Measurements from ENCODE around the gene TNNT2. TPM values are rescaled to one million over a fixed set of nuclear protein-coding genes. Genes with fewer than 3 reads are reported as not detected.

The TNNT2 gene
- total RNA-seq (2021) (4.8 and 6.4 TPM in 2 replicates), Bru-seq, nascent RNA (percentile 39 among the genes with signal in this experiment), BruChase-seq, experiment 1, labeled RNA remaining after a 2-hour chase (percentile 49 among the genes with signal in this experiment), BruChase-seq, experiment 2, labeled RNA remaining after a 6-hour chase (percentile 52 among the genes with signal in this experiment)
- long read RNA-seq: 0 reads

GRCh38 chr1:201377611-201378092 lies at the start of gene TNNT2:
TNNT2 (minus strand) TSS chr1:201377680; CDS start chr1:201373254, 4,426 bp downstream.
- BruUV-seq (replicated peaks): no TSS peak
- no peak for TF ChIP-seq EZH2 (IDR thresholded peaks at IDR 0.05; ENCODE audit: low read depth)
- TF ChIP-seq CTCF (conservative IDR thresholded peaks at IDR 0.05): no peak
- Histone ChIP-seq H3K79me2 (ENCODE audit: low read depth) (no peaks in the 10 kb centered on the region), H3K9me2 (ENCODE audit: insufficient read depth) (no peaks in the 10 kb centered on the region), H4K20me1 (ENCODE audit: insufficient read depth) (no peaks in the 10 kb centered on the region), H3K27ac (no peak within 1 kb of the TSS), H3K9me3 (ENCODE audit: insufficient read depth, low read depth) (no peaks in the 10 kb centered on the region), H3K27me3 (ENCODE audit: insufficient read depth, low read depth) (peaks cover 33% of the 10 kb centered on the region), H2AFZ (no peak within 1 kb of the TSS), H3K4me1 (replicated peaks; ENCODE audit: insufficient read depth) (peaks cover 7% of the 10 kb centered on the region; the same call in 1 of the 2 replicates), H3K4me2 (peak within 1 kb of the TSS; percentile 3; the same call in 1 of the 2 replicates), H3K36me3 (ENCODE audit: low read depth) (no peaks in the 10 kb centered on the region), H3K4me3 (no peak within 1 kb of the TSS), H3F3A (ENCODE audit: insufficient read depth, low read depth) (peaks cover 3% of the 10 kb centered on the region; the same call in 1 of the 2 replicates)
- POLR2A ChIA-PET (ENCODE audit: unreplicated experiment): no interaction called here
- CTCF ChIA-PET: no interaction called here
- DNase-seq: no peak
- intact Hi-C loops (cut with micrococcal nuclease; ENCODE audit: unreplicated experiment): loop anchor here (2.0 kb wide), 1 partner anchor 19 kb away; no protein-coding TSS in a partner anchor

GRCh38 chr1:201426479-201427310 lies 49.2 kb upstream of the TNNT2 start:
- no peaks in the 10 kb centered on the region for H4K20me1 ChIP-seq (ENCODE audit: insufficient read depth)
- no peaks in the 10 kb centered on the region for H3K9me2 ChIP-seq (ENCODE audit: insufficient read depth)
- no peaks in the 10 kb centered on the region for H3F3A ChIP-seq (ENCODE audit: insufficient read depth, low read depth)
- no peak overlapping the region for H3K27ac ChIP-seq
- CTCF ChIA-PET: interaction anchor here (0.5 kb wide), 1 partner anchor 10 kb away, joined by 7 read pairs; no protein-coding TSS in a partner anchor
- H3K36me3 ChIP-seq (ENCODE audit: low read depth): no peaks in the 10 kb centered on the region
- no peaks in the 10 kb centered on the region for H3K79me2 ChIP-seq (ENCODE audit: low read depth)
- no peaks in the 10 kb centered on the region for H3K27me3 ChIP-seq (ENCODE audit: insufficient read depth, low read depth)
- POLR2A ChIA-PET (ENCODE audit: unreplicated experiment): no interaction called here
- H2AFZ ChIP-seq: no peak overlapping the region
- TF ChIP-seq EZH2 (IDR thresholded peaks at IDR 0.05; ENCODE audit: low read depth): no peak
- no peak for TF ChIP-seq CTCF (conservative IDR thresholded peaks at IDR 0.05)
- intact Hi-C loops (cut with micrococcal nuclease; ENCODE audit: unreplicated experiment): no loop called here
- H3K4me1 ChIP-seq (replicated peaks; ENCODE audit: insufficient read depth): no peaks in the 10 kb centered on the region
- H3K9me3 ChIP-seq (ENCODE audit: insufficient read depth, low read depth): no peaks in the 10 kb centered on the region
- H3K4me2 ChIP-seq: no peak overlapping the region
- BruUV-seq (replicated peaks): no TSS peak
- DNase-seq: no peak
- H3K4me3 ChIP-seq: no peak overlapping the region

DNA sequence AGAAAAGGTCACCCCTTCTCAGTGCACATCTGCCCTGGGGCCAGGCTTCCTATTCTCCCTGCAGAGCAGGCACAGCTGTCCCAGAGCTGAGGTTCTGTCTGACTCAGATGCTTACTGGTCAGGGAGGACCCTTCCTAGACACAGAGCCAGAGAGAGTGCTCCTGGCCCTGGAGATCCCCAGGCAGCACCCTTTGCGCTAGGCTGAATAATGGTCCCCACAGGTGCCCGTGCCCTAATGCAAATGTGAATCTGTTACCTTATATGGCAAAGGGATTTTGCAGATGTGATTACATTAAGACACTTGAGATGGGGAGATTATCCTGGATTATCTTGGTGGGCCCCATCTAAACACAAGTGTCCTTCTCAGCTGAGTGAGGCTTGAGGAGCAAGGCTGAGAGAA lies 46.7 kb upstream of the TNNT2 start:
- ChIA-PET CTCF (no interaction called here), POLR2A (ENCODE audit: unreplicated experiment) (no interaction called here)
- no TSS peak for BruUV-seq (replicated peaks)
- intact Hi-C loops (cut with micrococcal nuclease; ENCODE audit: unreplicated experiment): no loop called here
- H3K27ac ChIP-seq: no peak overlapping the region
- no peak overlapping the region for H2AFZ ChIP-seq
- TF ChIP-seq CTCF (conservative IDR thresholded peaks at IDR 0.05) (no peak), EZH2 (IDR thresholded peaks at IDR 0.05; ENCODE audit: low read depth) (no peak)
- H3K9me2 ChIP-seq (ENCODE audit: insufficient read depth): no peaks in the 10 kb centered on the region
- H3K4me1 ChIP-seq (replicated peaks; ENCODE audit: insufficient read depth): no peaks in the 10 kb centered on the region
- H4K20me1 ChIP-seq (ENCODE audit: insufficient read depth): no peaks in the 10 kb centered on the region
- H3K27me3 ChIP-seq (ENCODE audit: insufficient read depth, low read depth): no peaks in the 10 kb centered on the region
- no peak overlapping the region for H3K4me2 ChIP-seq
- no peak for DNase-seq
- H3K36me3 ChIP-seq (ENCODE audit: low read depth): no peaks in the 10 kb centered on the region
- H3F3A ChIP-seq (ENCODE audit: insufficient read depth, low read depth): no peaks in the 10 kb centered on the region
- H3K79me2 ChIP-seq (ENCODE audit: low read depth): no peaks in the 10 kb centered on the region
- no peaks in the 10 kb centered on the region for H3K9me3 ChIP-seq (ENCODE audit: insufficient read depth, low read depth)
- H3K4me3 ChIP-seq: no peak overlapping the region

All from PC-9 (cell line).